Gastrocnemius medialis (tissue), 4 donors: Measurements from ENCODE around the gene ZNF682. TPM values are rescaled to one million over a fixed set of nuclear protein-coding genes. Genes with fewer than 3 reads are reported as not detected.
"Not testable (repeated sequence)": the region's sequence is repeated elsewhere in the genome, so short reads cannot be mapped to it uniquely, and the experiment has no call there.

ENCODE experiments used
- ATAC-seq, 2 donors: fragments of 150-250 bp; one replicate each; pipeline ENCODE4 v1.9.1; 2016
- DNase-seq, 2 donors: peaks; one replicate each; pipeline ENCODE4 v3.0.0-alpha.2; 2019
- H3K27ac ChIP-seq, 4 donors: fragments of 200-600 bp; sonication (generic); 1 replicate in 1 of 4; 2 replicates in 3 of 4; pipeline ENCODE4 v1.5.1; 2016 to 2018; ENCODE audit warnings: mild to moderate bottlenecking in 2 of 4, moderate library complexity in 1 of 4
- H3K27me3 ChIP-seq, 3 donors: fragments of 200-600 bp; sonication (generic) in 2 of 3; 1 replicate in 1 of 3; 2 replicates in 2 of 3; pipeline versions ENCODE4 v1.5.1 to v1.6.0; 2016 to 2019; ENCODE audit warnings: mild to moderate bottlenecking in 1 of 3, moderate library complexity in 1 of 3
- H3K36me3 ChIP-seq, 2 donors: fragments of 200-600 bp; sonication (generic) in 1 of 2; one replicate each; pipeline ENCODE4 v1.5.1; 2017 to 2018
- H3K4me1 ChIP-seq, 2 donors: fragments of 200-600 bp; sonication (generic) in 1 of 2; one replicate each; pipeline ENCODE4 v1.5.1; 2016 to 2017; ENCODE audit warnings: mild to moderate bottlenecking in 2 of 2
- H3K4me3 ChIP-seq, 4 donors: fragments of 200-600 bp; sonication (generic) in 3 of 4; 1 replicate in 1 of 4; 2 replicates in 3 of 4; pipeline ENCODE4 v1.5.1; 2016 to 2019; ENCODE audit warnings: mild to moderate bottlenecking in 2 of 4
- H3K9me3 ChIP-seq, 3 donors: fragments of 200-600 bp; sonication (generic) in 2 of 3; 1 replicate in 1 of 3; 2 replicates in 2 of 3; pipeline ENCODE4 v1.5.1; 2016 to 2019
- CTCF ChIP-seq, 5 experiments: fragments of 450-650 bp in 3 of 5; fragments of 200-600 bp in 2 of 5; sonication (generic) in 2 of 5; IDR thresholded peaks in 4 of 5; conservative IDR thresholded peaks in 1 of 5; 1 replicate in 4 of 5; 2 replicates in 1 of 5; pipeline ENCODE4 v1.5.1; 2016 to 2019; ENCODE audit warnings: antibody characterized with exemption in 5 of 5, mild to moderate bottlenecking in 3 of 5, moderate library complexity in 3 of 5
- POLR2A ChIP-seq, 2 donors: fragments of 450-650 bp; IDR thresholded peaks; one replicate each; pipeline ENCODE4 v1.6.1; 2017; ENCODE audit warnings: antibody characterized with exemption in 2 of 2, mild to moderate bottlenecking in 2 of 2, moderate library complexity in 2 of 2
- in situ Hi-C, 4 donors: fragments of 200-750 bp; cut with MboI; loops; one replicate each; pipeline versions ENCODE4 v1.15.0 to v1.8.0; 2017; ENCODE audit warnings: low sequenced_read_pairs in 4 of 4
- intact Hi-C: fragments of 100-400 bp; cut with DNase I; formaldehyde crosslinking; loops from one replicate; pipeline ENCODE4 v1.15.1; 2023; ENCODE audit warnings: low total_unique reads
- total RNA-seq, 4 donors: library from RNA; depleted of rRNA; stranded (reverse); fragments of >200 nt; gene quantifications; one replicate each; pipeline versions ENCODE4 v1.1.0 to v1.2.3, GENCODE V29; 2016

The ZNF682 gene
- total RNA-seq, 4 donors from 2014 or later: 0.44 to 6.3 TPM; not detected in 2

- TF ChIP-seq POLR2A (IDR thresholded peaks at IDR 0.05) (no peak), CTCF (IDR thresholded peaks at IDR 0.05 in 4 of 5, conservative IDR thresholded peaks at IDR 0.05 in 1 of 5) (no peak)
- in situ Hi-C loops (no loop called here), intact Hi-C loops (no loop called here)
- no peaks in the 10 kb centered on the region for H3K4me1 ChIP-seq
- H3K27ac ChIP-seq: no peak overlapping the region
- no peak overlapping the region for H3K4me3 ChIP-seq
- H3K9me3 ChIP-seq: no peaks in the 10 kb centered on the region
- ATAC-seq (no peak), DNase-seq (no peak)
- no peaks in the 10 kb centered on the region for H3K27me3 ChIP-seq
- no peaks in the 10 kb centered on the region for H3K36me3 ChIP-seq
These were observed 28.6 kb upstream of the ZNF682 start for GRCh38 chr19:20067943-20068342.

- DNase-seq (no peak), ATAC-seq (no peak)
- in situ Hi-C loops: no loop called here
- intact Hi-C loops: no loop called here
- Histone ChIP-seq H3K36me3 (no peaks in the 10 kb centered on the region), H3K4me3 (no peak overlapping the region), H3K9me3 (no peaks in the 10 kb centered on the region), H3K27ac (no peak overlapping the region), H3K4me1 (no peaks in the 10 kb centered on the region), H3K27me3 (no peaks in the 10 kb centered on the region)
- TF ChIP-seq POLR2A (IDR thresholded peaks at IDR 0.05): no peak
- no peak for TF ChIP-seq CTCF (IDR thresholded peaks at IDR 0.05 in 4 of 5, conservative IDR thresholded peaks at IDR 0.05 in 1 of 5)
These were observed 27.6 kb upstream of the ZNF682 start for GRCh38 chr19:20066861-20067260.

- in situ Hi-C loops (no loop called here), intact Hi-C loops (no loop called here)
- DNase-seq: no peak
- H3K4me1 ChIP-seq: no peaks in the 10 kb centered on the region
- H3K27me3 ChIP-seq: no peaks in the 10 kb centered on the region
- no peak for ATAC-seq
- H3K4me3 ChIP-seq: no peak overlapping the region
- no peaks in the 10 kb centered on the region for H3K9me3 ChIP-seq
- TF ChIP-seq CTCF (IDR thresholded peaks at IDR 0.05 in 4 of 5, conservative IDR thresholded peaks at IDR 0.05 in 1 of 5) (no peak), POLR2A (IDR thresholded peaks at IDR 0.05) (no peak)
- H3K36me3 ChIP-seq: no peaks in the 10 kb centered on the region
- no peak overlapping the region for H3K27ac ChIP-seq
These were observed 21.0 kb upstream of the ZNF682 start for GRCh38 chr19:20060282-20060681.

- ATAC-seq, H3K36me3 ChIP-seq, intact Hi-C loops, H3K4me1 ChIP-seq, H3K9me3 ChIP-seq, H3K4me3 ChIP-seq, H3K27me3 ChIP-seq, H3K27ac ChIP-seq, in situ Hi-C loops, DNase-seq: not testable (repeated sequence)
These were observed 19.4 kb upstream of the ZNF682 start for GRCh38 chr19:20058738-20059137.

- in situ Hi-C loops (no loop called here), intact Hi-C loops (loop anchor here (5.0 kb wide), 1 partner anchor 275 kb away; no protein-coding TSS in a partner anchor)
- H3K4me1 ChIP-seq: peaks cover 0 to 3% of the 10 kb centered on the region in 2 donors
- DNase-seq: peak; percentile 85 to 86
- H3K27me3 ChIP-seq: no peaks in the 10 kb centered on the region
- peak overlapping the region; percentile 49 to 82 (median 64) for H3K27ac ChIP-seq
- TF ChIP-seq CTCF (IDR thresholded peaks at IDR 0.05 in 4 of 5, conservative IDR thresholded peaks at IDR 0.05 in 1 of 5): no peak
- TF ChIP-seq POLR2A (IDR thresholded peaks at IDR 0.05): peak in 1 of 2 donors; percentile 28
- peak overlapping the region; percentile 51 to 70 (median 62) for H3K4me3 ChIP-seq
- H3K36me3 ChIP-seq: no peaks in the 10 kb centered on the region
- H3K9me3 ChIP-seq: no peaks in the 10 kb centered on the region
- peak; percentile 98 to 100 for ATAC-seq
These were observed 12.8 kb upstream of the ZNF682 start for GRCh38 chr19:20051841-20052768.

GRCh38 chr19:20045742-20046141 is 6.4 kb upstream of the ZNF682 start:
- ATAC-seq, H3K27me3 ChIP-seq, H3K4me1 ChIP-seq, DNase-seq, intact Hi-C loops, H3K27ac ChIP-seq, in situ Hi-C loops, H3K36me3 ChIP-seq, H3K9me3 ChIP-seq, H3K4me3 ChIP-seq: not testable (repeated sequence)
